Measurements from ENCODE around the gene NAB1. TPM values are rescaled to one million over a fixed set of nuclear protein-coding genes. Genes with fewer than 3 reads are reported as not detected.

NAB1 gene
- total RNA-seq, 4 donors from 2014 or later, result 59.2 to 132 (median 78.2) TPM

GRCh38 chr2:190714958-190715357 lies 66.1 kb downstream of the NAB1 start:
- intact Hi-C loops (cut with DNase I; ENCODE audit: low total_unique reads), result no loop called here
- no peaks in the 10 kb centered on the region for H3K36me3 ChIP-seq
- H3K4me3 ChIP-seq, result no peak overlapping the region
- H3K9me3 ChIP-seq, result no peaks in the 10 kb centered on the region
- H3K27ac ChIP-seq, result no peak overlapping the region
- H3K27me3 ChIP-seq, result no peaks in the 10 kb centered on the region
- no peaks in the 10 kb centered on the region for H3K4me1 ChIP-seq
- TF ChIP-seq CTCF (IDR thresholded peaks at IDR 0.05), result no peak
- no peak for DNase-seq

GRCh38 chr2:190716176-190716807 lies 67.4 kb downstream of the NAB1 start:
- H3K4me3 ChIP-seq, result no peak overlapping the region
- TF ChIP-seq CTCF (IDR thresholded peaks at IDR 0.05) (no peak), POLR2A (IDR thresholded peaks at IDR 0.05) (no peak)

DNA sequence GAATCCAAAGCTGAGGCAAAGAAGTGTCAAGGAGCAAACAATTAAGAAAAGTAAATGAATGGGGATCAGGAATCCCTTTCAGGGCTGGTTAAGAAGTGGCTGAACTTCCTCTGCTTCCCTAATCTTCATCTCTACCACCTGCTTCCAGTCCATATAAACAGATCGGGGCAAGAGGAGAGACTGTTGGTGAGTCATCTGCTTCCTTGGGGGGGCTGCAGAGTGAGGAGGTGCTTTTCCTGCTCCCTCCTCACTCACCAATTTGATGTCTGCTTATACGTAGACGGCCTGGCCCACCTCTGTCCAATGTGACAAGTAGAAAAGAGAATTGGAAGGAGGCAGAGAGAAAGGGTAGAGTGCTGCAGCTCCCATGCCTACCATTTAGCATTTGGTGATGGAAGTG lies 68.4 kb downstream of the NAB1 start:
- Histone ChIP-seq H3K27ac (no peak overlapping the region), H3K4me1 (no peaks in the 10 kb centered on the region), H3K27me3 (no peaks in the 10 kb centered on the region), H3K4me3 (no peak overlapping the region), H3K36me3 (no peaks in the 10 kb centered on the region), H3K9me3 (no peaks in the 10 kb centered on the region)
- no peak for DNase-seq
- no peak for TF ChIP-seq CTCF (IDR thresholded peaks at IDR 0.05)
- TF ChIP-seq POLR2A (IDR thresholded peaks at IDR 0.05), result no peak
- intact Hi-C loops (cut with DNase I; ENCODE audit: low total_unique reads), result no loop called here

More at GRCh38 chr2:190716176-190716807, 67.4 kb downstream of the NAB1 start:
- no peaks in the 10 kb centered on the region for H3K9me3 ChIP-seq
- no peak for DNase-seq
- no peaks in the 10 kb centered on the region for H3K36me3 ChIP-seq
- H3K4me1 ChIP-seq, result no peaks in the 10 kb centered on the region
- intact Hi-C loops (cut with DNase I; ENCODE audit: low total_unique reads), result no loop called here
- no peaks in the 10 kb centered on the region for H3K27me3 ChIP-seq
- no peak overlapping the region for H3K27ac ChIP-seq

DNA sequence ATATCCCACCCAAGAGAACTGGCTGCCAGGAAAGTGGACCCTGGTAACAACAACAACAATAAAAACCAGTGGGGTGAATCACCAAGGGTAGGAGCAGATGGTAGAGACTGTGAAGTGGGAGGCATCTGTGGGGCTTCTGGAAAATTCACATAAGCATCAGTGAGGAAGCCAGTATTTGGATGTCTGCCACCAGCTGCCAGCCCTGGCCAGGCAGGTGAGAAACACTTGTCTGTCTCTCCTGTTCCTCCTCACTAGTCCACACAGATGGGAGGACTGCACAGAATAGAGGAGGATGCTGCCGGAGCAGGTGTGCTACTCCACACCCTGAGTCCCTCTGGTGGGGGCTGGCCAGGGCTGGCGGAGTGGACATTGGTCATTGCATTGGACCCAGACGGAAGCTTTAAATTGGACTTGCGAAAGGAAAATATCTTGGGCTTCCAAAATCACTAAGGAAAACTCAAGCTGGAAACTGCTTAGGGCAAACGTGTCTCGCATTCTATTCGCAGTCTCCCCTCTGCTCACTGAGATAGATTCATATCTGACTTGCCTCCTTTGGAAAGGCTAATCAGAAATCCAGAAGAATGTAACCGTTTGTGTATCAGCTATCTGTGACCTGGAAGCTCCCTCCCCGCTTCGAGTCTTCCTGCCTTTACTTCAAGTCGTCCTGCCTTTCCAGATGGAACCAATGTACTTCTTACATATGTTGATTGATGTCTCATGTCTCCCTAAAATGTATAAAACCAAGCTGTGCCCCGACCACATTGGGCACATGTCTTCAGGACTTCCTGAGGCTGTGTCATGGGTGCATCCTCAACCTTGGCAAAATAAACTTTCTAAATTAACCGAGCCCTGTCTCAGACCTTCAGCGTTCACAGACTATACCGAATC lies 69.1 kb downstream of the NAB1 start:
- TF ChIP-seq POLR2A (IDR thresholded peaks at IDR 0.05) (no peak), CTCF (IDR thresholded peaks at IDR 0.05) (no peak)
- Histone ChIP-seq H3K27me3 (no peaks in the 10 kb centered on the region), H3K4me3 (no peak overlapping the region), H3K36me3 (no peaks in the 10 kb centered on the region), H3K27ac (no peak overlapping the region), H3K4me1 (no peaks in the 10 kb centered on the region), H3K9me3 (no peaks in the 10 kb centered on the region)
- intact Hi-C loops (cut with DNase I; ENCODE audit: low total_unique reads), result no loop called here
- no peak for DNase-seq
